K562 (cell line): ENCODE measurements around the gene PDK1. TPM values are rescaled to one million over a fixed set of nuclear protein-coding genes. Genes with fewer than 3 reads are reported as not detected.

Experiments
- BCL6 ChIP-seq: fragments of 250-450 bp; sonication (Bioruptor Pico); IDR thresholded peaks from 2 replicates; pipeline ENCODE4 v1.4.0; 2020
- CHD1 ChIP-seq: fragments of 200-600 bp; sonication (generic); IDR thresholded peaks from one replicate; pipeline ENCODE4 v1.6.1; 2012; ENCODE audit warnings: mild to moderate bottlenecking, moderate library complexity, low read length, inconsistent platforms
- CREM ChIP-seq: IDR thresholded peaks from 2 replicates; pipeline ENCODE4 v1.6.1; 2014; ENCODE audit warnings: antibody characterized with exemption, low read depth
- FOXJ3 ChIP-seq: sonication (generic); formaldehyde crosslinking; IDR thresholded peaks from 2 replicates; pipeline ENCODE4 v1.4.0; 2020; ENCODE audit warnings: mild to moderate bottlenecking, missing genetic modification reagents
- NFATC3 ChIP-seq: fragments of 450-650 bp; IDR thresholded peaks from 2 replicates; pipeline ENCODE4 v1.6.1; 2017; ENCODE audit warnings: mild to moderate bottlenecking
- PHB2 ChIP-seq: fragments of 450-650 bp; IDR thresholded peaks from 2 replicates; pipeline ENCODE4 v1.6.1; 2017; ENCODE audit warnings: low read depth
- RBBP5 ChIP-seq: fragments of 200-600 bp; sonication (generic); IDR thresholded peaks from 2 replicates; pipeline ENCODE4 v1.6.1; 2012; ENCODE audit warnings: borderline replicate concordance, mild to moderate bottlenecking, low read length, control low read depth, inconsistent platforms; ENCODE audit not compliant: insufficient read depth, poor library complexity, severe bottlenecking
- RBM25 ChIP-seq: fragments of 200-400 bp; formaldehyde crosslinking; IDR thresholded peaks from 2 replicates; pipeline ENCODE4 v1.6.1; 2018; ENCODE audit warnings: low read length, low read depth, moderate library complexity; ENCODE audit not compliant: severe bottlenecking
- RUNX1 ChIP-seq: sonication (generic); IDR thresholded peaks from 2 replicates; pipeline ENCODE4 v1.6.1; 2016; ENCODE audit warnings: antibody characterized with exemption, low read depth
- SMARCE1 ChIP-seq: fragments of 450-650 bp; IDR thresholded peaks from 2 replicates; pipeline ENCODE4 v1.7.1; 2016; ENCODE audit warnings: mild to moderate bottlenecking
- SPI1 ChIP-seq: IDR thresholded peaks from 2 replicates; pipeline ENCODE4 v1.6.1; 2011; ENCODE audit warnings: low read depth, low read length, control low read depth, borderline replicate concordance
- TEAD4 ChIP-seq, 2 experiments: sonication (generic) in 1 of 2; formaldehyde crosslinking in 1 of 2; IDR thresholded peaks; 2 replicates each; pipeline versions ENCODE4 v1.6.1 to v1.8.0; 2012 to 2022; ENCODE audit warnings: borderline replicate concordance in 1 of 2, inconsistent platforms in 1 of 2, low read length in 1 of 2, mild to moderate bottlenecking in 1 of 2, missing genetic modification reagents in 1 of 2
- ZFP30 ChIP-seq: fragments of 250-450 bp; sonication (Bioruptor Pico); IDR thresholded peaks from 2 replicates; pipeline ENCODE4 v1.8.0; 2022; ENCODE audit warnings: moderate library complexity, mild to moderate bottlenecking, inconsistent platforms, borderline replicate concordance
- polyA plus RNA-seq, 8 experiments: library from polyadenylated mRNA; depleted of rRNA in 4 of 8; stranded (reverse) in 5 of 8; unstranded in 3 of 8; fragments of >200 nt; fragmentation: Nextera tagmentation in 2 of 8; fragmentation: Illumina TruSeq in 1 of 8; extraction: Ambion mirVana in 2 of 8; extraction: Trizol in 1 of 8; gene quantifications; 2 replicates each; pipeline versions ENCODE4 v1.2.1 to v1.2.3, GENCODE V29; 2011 to 2014; ENCODE audit warnings: inconsistent platforms in 1 of 8, missing spikeins in 1 of 8
- total RNA-seq, 7 experiments: library from RNA; depleted of rRNA in 6 of 7; stranded (reverse); fragments of >200 nt in 6 of 7; fragmentation: Illumina TruSeq in 2 of 7; extraction: Trizol in 2 of 7; gene quantifications; 2 replicates each; pipeline versions ENCODE4 v1.2.1 to v1.2.3, GENCODE V29; 2011 to 2021; ENCODE audit warnings: low replicate concordance in 1 of 7
- TF ChIP-seq, protein P1 (sequence below): fragments of 250-450 bp; sonication (Bioruptor Pico); IDR thresholded peaks from 2 replicates; pipeline ENCODE4 v1.5.1; 2021; ENCODE audit warnings: mild to moderate bottlenecking
- TF ChIP-seq, protein P2 (sequence below), 2 experiments: fragments of 450-650 bp in 1 of 2; sonication (generic) in 1 of 2; formaldehyde crosslinking in 1 of 2; IDR thresholded peaks; 2 replicates each; pipeline versions ENCODE4 v1.7.1 to v1.9.0; 2016 to 2022; ENCODE audit warnings: inconsistent platforms in 1 of 2, mild to moderate bottlenecking in 1 of 2, missing genetic modification reagents in 1 of 2

PDK1 gene
- total and polyA plus RNA-seq, 9 of the 15 experiments (the other 6 are each of a cell fraction or from before 2014, with no cell fraction given): 3.5 to 176 (median 13.9) TPM

DNA sequence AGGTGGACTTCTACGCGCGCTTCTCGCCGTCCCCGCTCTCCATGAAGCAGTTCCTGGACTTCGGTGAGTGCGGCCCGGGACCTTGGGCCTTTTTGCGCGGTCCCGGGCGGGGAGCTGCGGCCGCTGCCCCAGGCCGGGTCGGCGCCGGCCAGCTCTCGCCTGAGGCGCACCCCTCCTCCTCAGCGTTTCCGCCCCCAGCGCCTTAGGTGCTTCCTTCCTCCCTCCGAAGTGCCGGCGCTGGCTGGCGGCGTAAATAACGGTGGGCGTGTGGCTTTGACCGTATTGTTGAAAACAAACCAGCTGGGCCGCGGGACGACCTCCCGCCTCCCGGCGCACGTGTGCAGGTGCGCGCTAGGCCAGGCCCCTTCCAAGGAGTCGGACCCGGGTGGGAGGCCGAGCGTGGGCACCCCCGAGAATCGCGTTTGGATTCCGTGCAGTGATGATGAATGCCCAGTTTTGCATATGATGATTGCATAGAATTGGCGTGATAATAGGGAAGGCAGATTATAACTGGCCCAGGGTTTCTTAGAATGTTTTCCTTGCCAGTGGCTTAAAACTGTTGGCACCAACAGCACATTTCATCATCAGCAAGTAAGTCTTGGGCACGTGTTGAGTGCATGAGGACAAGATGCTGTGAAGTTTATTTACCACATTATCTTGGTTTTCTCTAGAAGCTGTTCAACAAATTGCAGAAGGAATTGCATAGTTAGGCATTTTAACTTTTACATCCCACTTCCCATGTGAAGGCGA lies 569 bp downstream of the PDK1 start (continued):
- TF ChIP-seq RBM25: no peak
- peak; percentile 75 for TF ChIP-seq CHD1
- TF ChIP-seq RBBP5: peak; percentile 40
- TF ChIP-seq, protein P1, sequence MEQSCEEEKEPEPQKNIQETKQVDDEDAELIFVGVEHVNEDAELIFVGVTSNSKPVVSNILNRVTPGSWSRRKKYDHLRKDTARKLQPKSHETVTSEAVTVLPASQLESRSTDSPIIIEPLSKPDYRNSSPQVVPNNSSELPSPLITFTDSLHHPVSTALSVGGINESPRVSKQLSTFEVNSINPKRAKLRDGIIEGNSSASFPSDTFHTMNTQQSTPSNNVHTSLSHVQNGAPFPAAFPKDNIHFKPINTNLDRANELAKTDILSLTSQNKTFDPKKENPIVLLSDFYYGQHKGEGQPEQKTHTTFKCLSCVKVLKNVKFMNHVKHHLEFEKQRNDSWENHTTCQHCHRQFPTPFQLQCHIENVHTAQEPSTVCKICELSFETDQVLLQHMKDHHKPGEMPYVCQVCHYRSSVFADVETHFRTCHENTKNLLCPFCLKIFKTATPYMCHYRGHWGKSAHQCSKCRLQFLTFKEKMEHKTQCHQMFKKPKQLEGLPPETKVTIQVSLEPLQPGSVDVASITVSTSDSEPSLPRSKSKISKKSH (CRISPR knock-in tag): no peak
- TF ChIP-seq BCL6: 0 out of 2 replicates have a peak, but pooled peaks have one; percentile 11
- TF ChIP-seq, protein P2, sequence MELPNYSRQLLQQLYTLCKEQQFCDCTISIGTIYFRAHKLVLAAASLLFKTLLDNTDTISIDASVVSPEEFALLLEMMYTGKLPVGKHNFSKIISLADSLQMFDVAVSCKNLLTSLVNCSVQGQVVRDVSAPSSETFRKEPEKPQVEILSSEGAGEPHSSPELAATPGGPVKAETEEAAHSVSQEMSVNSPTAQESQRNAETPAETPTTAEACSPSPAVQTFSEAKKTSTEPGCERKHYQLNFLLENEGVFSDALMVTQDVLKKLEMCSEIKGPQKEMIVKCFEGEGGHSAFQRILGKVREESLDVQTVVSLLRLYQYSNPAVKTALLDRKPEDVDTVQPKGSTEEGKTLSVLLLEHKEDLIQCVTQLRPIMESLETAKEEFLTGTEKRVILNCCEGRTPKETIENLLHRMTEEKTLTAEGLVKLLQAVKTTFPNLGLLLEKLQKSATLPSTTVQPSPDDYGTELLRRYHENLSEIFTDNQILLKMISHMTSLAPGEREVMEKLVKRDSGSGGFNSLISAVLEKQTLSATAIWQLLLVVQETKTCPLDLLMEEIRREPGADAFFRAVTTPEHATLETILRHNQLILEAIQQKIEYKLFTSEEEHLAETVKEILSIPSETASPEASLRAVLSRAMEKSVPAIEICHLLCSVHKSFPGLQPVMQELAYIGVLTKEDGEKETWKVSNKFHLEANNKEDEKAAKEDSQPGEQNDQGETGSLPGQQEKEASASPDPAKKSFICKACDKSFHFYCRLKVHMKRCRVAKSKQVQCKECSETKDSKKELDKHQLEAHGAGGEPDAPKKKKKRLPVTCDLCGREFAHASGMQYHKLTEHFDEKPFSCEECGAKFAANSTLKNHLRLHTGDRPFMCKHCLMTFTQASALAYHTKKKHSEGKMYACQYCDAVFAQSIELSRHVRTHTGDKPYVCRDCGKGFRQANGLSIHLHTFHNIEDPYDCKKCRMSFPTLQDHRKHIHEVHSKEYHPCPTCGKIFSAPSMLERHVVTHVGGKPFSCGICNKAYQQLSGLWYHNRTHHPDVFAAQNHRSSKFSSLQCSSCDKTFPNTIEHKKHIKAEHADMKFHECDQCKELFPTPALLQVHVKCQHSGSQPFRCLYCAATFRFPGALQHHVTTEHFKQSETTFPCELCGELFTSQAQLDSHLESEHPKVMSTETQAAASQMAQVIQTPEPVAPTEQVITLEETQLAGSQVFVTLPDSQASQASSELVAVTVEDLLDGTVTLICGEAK (IDR thresholded peaks at IDR 0.05): peak; percentile 62
- TF ChIP-seq, protein P2 (CRISPR knock-in tag; IDR thresholded peaks at IDR 0.05): no peak; the same call in 1 of the 2 replicates
- TF ChIP-seq CREM: peak; percentile 67
- no peak for TF ChIP-seq SMARCE1
- no peak for TF ChIP-seq PHB2
- TF ChIP-seq ZFP30 (CRISPR knock-in tag): no peak
- 0 out of 2 replicates have a peak, but pooled peaks have one; percentile 28 for TF ChIP-seq RUNX1
- peak; percentile 3; the same call in 1 of the 2 replicates for TF ChIP-seq TEAD4 (IDR thresholded peaks at IDR 0.05; ENCODE audit: low read length)
- TF ChIP-seq TEAD4 (CRISPR knock-in tag; IDR thresholded peaks at IDR 0.05; ENCODE audit: borderline replicate concordance): no peak
- no peak for TF ChIP-seq FOXJ3 (CRISPR knock-in tag)
- TF ChIP-seq SPI1: peak; percentile 59; the same call in 1 of the 2 replicates
- TF ChIP-seq NFATC3: no peak
